Prostate gland (tissue), 2 donors: Measurements from ENCODE around the gene TIMM10B. TPM values are rescaled to one million over a fixed set of nuclear protein-coding genes. Genes with fewer than 3 reads are reported as not detected.

ENCODE experiments used
- DNase-seq: peaks from one replicate; pipeline ENCODE4 v3.0.0-alpha.2; 2019; ENCODE audit warnings: low spot score
- H3K27ac ChIP-seq, 2 donors: fragments of 200-600 bp; sonication (generic); 2 replicates each; pipeline ENCODE4 v1.5.1; 2017 to 2019
- H3K27me3 ChIP-seq: fragments of 200-600 bp; sonication (generic); replicated peaks from 2 replicates; pipeline ENCODE4 v1.5.1; 2019; ENCODE audit not compliant: insufficient read depth
- H3K36me3 ChIP-seq, 2 donors: fragments of 200-600 bp; sonication (generic); 1 replicate in 1 of 2; 2 replicates in 1 of 2; pipeline versions ENCODE4 v1.5.1 to v1.8.1; 2017 to 2019
- H3K4me1 ChIP-seq: fragments of 200-600 bp; sonication (generic); replicated peaks from 2 replicates; pipeline ENCODE4 v1.5.1; 2019
- H3K4me3 ChIP-seq, 2 donors: fragments of 200-600 bp; sonication (generic); 2 replicates each; pipeline ENCODE4 v1.5.1; 2017 to 2019
- H3K9me3 ChIP-seq: fragments of 200-600 bp; sonication (generic); 2 replicates; pipeline ENCODE4 v1.5.1; 2017
- CTCF ChIP-seq, 4 experiments: fragments of 200-600 bp in 2 of 4; fragments of 450-650 bp in 2 of 4; sonication (generic) in 2 of 4; IDR thresholded peaks; 1 replicate in 3 of 4; 2 replicates in 1 of 4; pipeline ENCODE4 v1.5.1; 2016 to 2019; ENCODE audit warnings: antibody characterized with exemption in 4 of 4, mild to moderate bottlenecking in 2 of 4, moderate library complexity in 2 of 4
- POLR2A ChIP-seq: fragments of 450-650 bp; IDR thresholded peaks from one replicate; pipeline ENCODE4 v1.6.1; 2016; ENCODE audit warnings: antibody characterized with exemption, mild to moderate bottlenecking
- POLR2AphosphoS5 ChIP-seq: sonication (generic); formaldehyde crosslinking; IDR thresholded peaks from one replicate; pipeline ENCODE4 v1.6.1; 2017; ENCODE audit warnings: antibody characterized with exemption
- WGBS: methylation state at CpG from one replicate; pipeline ENCODE4 v1.1.5; 2018; 5-methylcytosine and 5-hydroxymethylcytosine counted together
- intact Hi-C: fragments of 100-400 bp; cut with DNase I; formaldehyde crosslinking; loops from one replicate; pipeline ENCODE4 v1.14.2; 2022
- total RNA-seq, 2 donors: library from RNA; depleted of rRNA; stranded (reverse); fragments of >200 nt; gene quantifications; one replicate each; pipeline ENCODE4 v1.1.0, GENCODE V29; 2016

Gene TIMM10B
- total RNA-seq, 2 donors from 2014 or later, result 29.4 to 35.6 TPM

GRCh38 chr11:6498121-6498520, 16.8 kb downstream of the TIMM10B start:
- WGBS, result 53% methylated on average over 7 of the region's 7 CpGs
- intact Hi-C loops, result no loop called here
- Histone ChIP-seq H3K4me1 (no peaks in the 10 kb centered on the region), H3K36me3 (no peaks in the 10 kb centered on the region), H3K4me3 (no peak overlapping the region), H3K27ac (no peak overlapping the region), H3K27me3 (no peaks in the 10 kb centered on the region), H3K9me3 (no peaks in the 10 kb centered on the region)
- DNase-seq, result no peak
- no peak for TF ChIP-seq CTCF (IDR thresholded peaks at IDR 0.05)
- TF ChIP-seq POLR2AphosphoS5, result no peak
- no peak for TF ChIP-seq POLR2A

DNA sequence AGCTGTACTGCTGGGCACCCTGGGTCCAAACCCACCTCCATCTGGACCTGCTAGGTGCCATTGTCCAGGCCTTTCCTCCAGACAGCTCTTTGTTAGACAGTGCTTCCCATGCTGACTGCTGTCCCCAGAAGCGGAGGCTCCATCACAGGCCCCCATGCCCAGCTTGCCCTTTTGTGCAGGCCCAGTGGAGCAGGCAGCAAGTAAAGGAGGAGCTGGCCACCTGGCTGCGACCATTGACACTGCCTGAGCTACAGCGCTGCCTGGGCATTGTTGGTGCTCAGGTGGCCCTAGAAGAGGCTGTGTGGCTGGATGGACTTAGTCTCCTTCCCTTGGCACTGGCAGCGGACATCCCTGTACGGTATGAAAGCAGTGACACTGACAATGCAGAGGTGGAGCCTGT, 17.2 kb downstream of the TIMM10B start:
- H3K4me1 ChIP-seq, result no peaks in the 10 kb centered on the region
- no peaks in the 10 kb centered on the region for H3K27me3 ChIP-seq
- WGBS, result 93% methylated on average over 5 of the region's 5 CpGs
- H3K4me3 ChIP-seq, result no peak overlapping the region
- TF ChIP-seq POLR2AphosphoS5 (no peak), CTCF (IDR thresholded peaks at IDR 0.05) (no peak), POLR2A (no peak)
- no peak overlapping the region for H3K27ac ChIP-seq
- no peak for DNase-seq
- no peaks in the 10 kb centered on the region for H3K36me3 ChIP-seq
- H3K9me3 ChIP-seq, result no peaks in the 10 kb centered on the region
- intact Hi-C loops, result no loop called here

- H3K27me3 ChIP-seq, result no peaks in the 10 kb centered on the region
- no peaks in the 10 kb centered on the region for H3K4me1 ChIP-seq
- no peak for DNase-seq
- no peaks in the 10 kb centered on the region for H3K36me3 ChIP-seq
- WGBS, result 95% methylated on average over 3 of the region's 3 CpGs
- no peak for TF ChIP-seq POLR2AphosphoS5
- no peak for TF ChIP-seq CTCF (IDR thresholded peaks at IDR 0.05)
- no peak for TF ChIP-seq POLR2A
- no peaks in the 10 kb centered on the region for H3K9me3 ChIP-seq
- no peak overlapping the region for H3K4me3 ChIP-seq
- H3K27ac ChIP-seq, result no peak overlapping the region
- intact Hi-C loops, result loop anchor here (5.0 kb wide), 1 partner anchor 120 kb away; no protein-coding TSS in a partner anchor
Measured at GRCh38 chr11:6502382-6502781, 21.1 kb downstream of the TIMM10B start.

DNA sequence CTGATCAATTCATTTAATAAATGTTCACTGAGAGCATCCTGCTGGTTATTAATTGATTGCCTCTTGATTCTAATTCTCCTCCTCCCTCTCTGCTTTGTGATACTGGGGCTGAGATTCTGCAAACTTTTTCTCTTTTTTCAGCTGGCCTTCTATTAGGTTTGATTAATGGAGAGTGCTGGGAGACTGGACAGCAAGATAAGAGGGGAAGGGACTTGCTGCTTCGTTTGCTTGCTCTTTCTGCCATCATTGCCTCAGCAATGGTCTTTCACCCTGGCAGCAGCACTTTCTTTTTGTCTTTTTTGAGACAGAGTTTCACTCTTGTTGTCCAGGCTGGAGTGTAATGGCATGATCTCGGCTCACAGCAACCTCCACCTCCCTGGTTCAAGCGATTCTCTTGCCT, 22.9 kb downstream of the TIMM10B start:
- Histone ChIP-seq H3K27ac (no peak overlapping the region), H3K27me3 (no peaks in the 10 kb centered on the region), H3K36me3 (no peaks in the 10 kb centered on the region), H3K4me3 (no peak overlapping the region), H3K4me1 (no peaks in the 10 kb centered on the region), H3K9me3 (no peaks in the 10 kb centered on the region)
- intact Hi-C loops, result loop anchor here (5.0 kb wide), 1 partner anchor 122 kb away; no protein-coding TSS in a partner anchor
- TF ChIP-seq CTCF (IDR thresholded peaks at IDR 0.05) (no peak), POLR2AphosphoS5 (no peak), POLR2A (no peak)
- WGBS, result 88% methylated on average over 3 of the region's 3 CpGs
- no peak for DNase-seq

DNA sequence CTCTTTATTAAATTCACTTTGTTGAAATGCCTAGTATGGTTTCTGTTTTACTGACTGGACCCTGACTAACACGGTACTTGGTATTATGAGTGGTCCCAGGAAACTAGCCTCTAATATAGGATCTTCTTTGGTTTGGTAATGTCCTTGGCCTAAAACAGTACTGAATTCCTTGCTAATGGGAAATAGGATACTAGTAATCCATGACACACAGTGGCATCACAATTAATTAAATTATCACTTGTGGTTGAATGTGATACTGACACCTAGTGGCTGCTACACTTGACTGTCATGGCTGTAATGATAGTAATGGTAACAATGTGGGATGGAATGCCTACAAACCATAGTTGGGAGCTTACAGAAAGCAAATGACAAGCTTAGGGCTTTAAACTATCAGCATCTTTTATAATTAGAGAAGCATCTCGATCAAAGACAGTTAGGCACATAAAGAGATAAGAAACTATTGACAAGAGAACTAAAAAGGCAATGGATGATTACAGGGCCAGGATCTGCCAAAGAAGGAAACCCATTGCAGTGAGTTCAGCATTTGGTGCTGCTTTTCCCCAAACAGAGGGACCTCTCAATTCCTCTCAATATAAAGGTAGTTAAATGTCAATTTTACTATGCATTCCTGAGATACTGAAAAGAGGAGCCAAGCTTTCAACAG, 24.4 kb downstream of the TIMM10B start:
- no peak overlapping the region for H3K27ac ChIP-seq
- no peaks in the 10 kb centered on the region for H3K9me3 ChIP-seq
- DNase-seq, result peak; percentile 25
- H3K27me3 ChIP-seq, result no peaks in the 10 kb centered on the region
- no peaks in the 10 kb centered on the region for H3K4me1 ChIP-seq
- H3K4me3 ChIP-seq, result no peak overlapping the region
- WGBS, result 54% methylated on average over 2 of the region's 2 CpGs
- TF ChIP-seq POLR2A (no peak), CTCF (IDR thresholded peaks at IDR 0.05) (peak; percentile 56 to 74 (median 74))
- intact Hi-C loops, result loop anchor here (5.0 kb wide), 1 partner anchor 68 kb away; no protein-coding TSS in a partner anchor
- no peaks in the 10 kb centered on the region for H3K36me3 ChIP-seq
